ENCODE data around the gene MGRN1. TPM values are rescaled to one million over a fixed set of nuclear protein-coding genes. Genes with fewer than 3 reads are reported as not detected.
A peak's percentile ranks its signal among the peaks of the same experiment; 100 is the strongest.

Gene MGRN1
- total RNA-seq, 1 experiment from 2014 or later: 22.7 TPM

DNA sequence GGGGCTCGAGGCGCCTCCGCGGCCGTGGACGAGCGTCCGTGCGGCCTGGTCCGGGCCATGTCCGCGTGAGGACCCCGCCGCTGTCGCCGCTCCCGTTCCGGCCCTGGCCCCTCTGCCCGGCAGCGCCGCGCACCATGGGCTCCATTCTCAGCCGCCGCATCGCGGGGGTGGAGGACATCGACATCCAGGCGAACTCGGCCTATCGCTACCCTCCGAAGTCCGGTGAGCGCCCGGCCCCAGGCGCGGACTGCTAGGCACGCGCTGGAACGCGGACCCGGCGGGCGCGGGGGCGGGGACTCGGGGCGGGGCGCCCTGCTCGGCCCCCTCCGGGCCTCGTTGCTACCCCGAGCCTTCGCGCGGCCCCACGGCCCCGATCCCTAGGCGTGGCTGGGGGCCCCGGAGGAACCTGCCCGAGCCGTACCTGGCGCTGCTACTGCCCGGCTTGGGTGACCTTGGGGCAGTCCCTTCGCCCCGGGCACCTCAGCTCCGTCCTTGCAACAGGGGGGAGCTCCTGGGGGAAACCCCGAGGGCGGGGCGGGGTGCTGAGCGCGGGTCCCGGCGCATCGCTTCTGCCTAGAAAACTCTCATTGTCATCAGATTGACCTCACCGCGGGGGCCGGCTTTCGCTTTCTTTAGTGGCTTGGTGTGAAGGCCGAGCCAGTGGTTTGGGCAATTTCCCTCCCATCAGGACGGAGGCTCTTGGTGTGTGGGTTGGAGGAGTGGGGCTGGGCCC lies 367 bp downstream of the MGRN1 start:
- no peak for TF ChIP-seq CTCF (conservative IDR thresholded peaks at IDR 0.05; ENCODE audit: low read depth, low read length)
- TF ChIP-seq EZH2 (IDR thresholded peaks at IDR 0.05; ENCODE audit: low read length, unreplicated experiment): no peak
- no peaks in the 10 kb centered on the region for H3K36me3 ChIP-seq (ENCODE audit: low read depth, low read length)
- H3K4me1 ChIP-seq (ENCODE audit: insufficient read depth, low read length): peaks cover 13% of the 10 kb centered on the region
- ChIA-PET CTCF (interaction anchor here (0.6 to 1.1 kb wide), 3 partner anchors 9 to 317 kb away, joined by 3 to 4 read pairs (median 3); no protein-coding TSS in a partner anchor), POLR2A (ENCODE audit: unreplicated experiment) (no interaction called here)
- DNase-seq (no peak), ATAC-seq (peak; percentile 27)
- no peaks in the 10 kb centered on the region for H3K27me3 ChIP-seq (ENCODE audit: low read length)
- BruUV-seq (replicated peaks): no TSS peak
- H3K9me3 ChIP-seq (ENCODE audit: low read length): no peaks in the 10 kb centered on the region
- peak overlapping the region; percentile 83 for H3K4me2 ChIP-seq (ENCODE audit: low read length)
- 0 out of 2 replicates have a peak, but pooled peaks cover 8% of the 10 kb centered on the region for H4K20me1 ChIP-seq (ENCODE audit: low read length)
- peak overlapping the region; percentile 26; the same call in 1 of the 2 replicates for H3K27ac ChIP-seq (ENCODE audit: low read length)
- H3K79me2 ChIP-seq (ENCODE audit: low read length): peaks cover 45% of the 10 kb centered on the region
- intact Hi-C loops (cut with micrococcal nuclease): no loop called here
- H3K9ac ChIP-seq (ENCODE audit: low read length): peak overlapping the region; percentile 92
- H3K9me2 ChIP-seq (replicated peaks; ENCODE audit: low read length): no peaks in the 10 kb centered on the region
- H3F3A ChIP-seq (ENCODE audit: low read length, unreplicated experiment): no peaks in the 10 kb centered on the region
- peak overlapping the region; percentile 84 for H2AFZ ChIP-seq (ENCODE audit: low read length)
- peak overlapping the region; percentile 93 for H3K4me3 ChIP-seq (ENCODE audit: low read length)

DNA sequence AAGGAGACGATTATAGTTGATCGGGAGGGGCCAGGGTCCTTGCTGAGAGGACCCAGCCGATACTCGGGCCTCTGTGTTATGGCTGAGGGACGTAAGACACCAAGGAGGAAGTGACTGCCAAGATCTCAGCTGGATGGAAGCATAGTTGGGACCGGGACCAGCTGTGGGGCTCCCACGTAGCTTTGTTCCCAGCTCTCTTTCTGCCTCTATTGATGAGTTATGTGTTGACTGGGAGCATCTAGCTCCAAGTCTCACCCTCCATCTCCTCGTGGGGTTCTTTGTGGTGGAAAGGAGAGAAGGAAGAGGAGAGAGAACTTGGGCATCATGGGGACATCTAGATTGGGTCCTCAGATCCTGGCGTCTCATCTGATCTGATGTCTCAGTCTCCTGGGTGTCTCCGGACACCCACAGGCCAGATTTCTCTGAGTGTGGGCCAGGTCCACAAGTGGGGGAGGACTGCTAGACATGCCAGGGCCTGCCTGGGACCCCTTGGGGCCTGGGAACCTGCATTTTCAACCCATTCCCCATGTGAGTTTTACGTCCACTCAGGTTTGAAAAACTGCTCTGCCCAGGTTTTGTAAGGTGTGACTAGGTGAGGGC lies 1.0 kb downstream of the MGRN1 start:
- Histone ChIP-seq H3F3A (ENCODE audit: low read length, unreplicated experiment) (no peaks in the 10 kb centered on the region), H2AFZ (ENCODE audit: low read length) (peak overlapping the region; percentile 84), H3K9ac (ENCODE audit: low read length) (peak overlapping the region; percentile 92), H3K4me2 (ENCODE audit: low read length) (peak overlapping the region; percentile 83), H3K27me3 (ENCODE audit: low read length) (no peaks in the 10 kb centered on the region), H3K27ac (ENCODE audit: low read length) (peak overlapping the region; percentile 26; the same call in 1 of the 2 replicates), H3K4me3 (ENCODE audit: low read length) (peak overlapping the region; percentile 93), H3K4me1 (ENCODE audit: insufficient read depth, low read length) (peaks cover 13% of the 10 kb centered on the region), H3K9me3 (ENCODE audit: low read length) (no peaks in the 10 kb centered on the region), H3K36me3 (ENCODE audit: low read depth, low read length) (0 out of 2 replicates have a peak, but pooled peaks cover under 1% of the 10 kb centered on the region), H3K9me2 (replicated peaks; ENCODE audit: low read length) (no peaks in the 10 kb centered on the region), H4K20me1 (ENCODE audit: low read length) (0 out of 2 replicates have a peak, but pooled peaks cover 8% of the 10 kb centered on the region), H3K79me2 (ENCODE audit: low read length) (peaks cover 52% of the 10 kb centered on the region)
- TSS peak; percentile 45 for BruUV-seq (replicated peaks)
- peak; percentile 3 for ATAC-seq
- CTCF ChIA-PET: interaction anchor here (0.5 to 0.6 kb wide), 2 partner anchors 120 to 318 kb away, joined by 3 to 4 read pairs; no protein-coding TSS in a partner anchor
- POLR2A ChIA-PET (ENCODE audit: unreplicated experiment): interaction anchor here (0.7 kb wide), 1 partner anchor 749 kb away, joined by 3 read pairs; no protein-coding TSS in a partner anchor
- no peak for TF ChIP-seq EZH2 (IDR thresholded peaks at IDR 0.05; ENCODE audit: low read length, unreplicated experiment)
- no peak for TF ChIP-seq CTCF (conservative IDR thresholded peaks at IDR 0.05; ENCODE audit: low read depth, low read length)
- no peak for TF ChIP-seq EZH2phosphoT487 (IDR thresholded peaks at IDR 0.05; ENCODE audit: borderline replicate concordance, low read length)
- intact Hi-C loops (cut with micrococcal nuclease): no loop called here
- no peak for DNase-seq
